ENCODE measurements around the gene KCNQ1OT1.

The KCNQ1OT1 gene

GRCh38 chr11:2590965-2591754, 108.6 kb downstream of the KCNQ1OT1 start:
- DNase-seq: no peak

- DNase-seq: no peak
Observed at GRCh38 chr11:2590131-2590964, 109.4 kb downstream of the KCNQ1OT1 start.

DNA sequence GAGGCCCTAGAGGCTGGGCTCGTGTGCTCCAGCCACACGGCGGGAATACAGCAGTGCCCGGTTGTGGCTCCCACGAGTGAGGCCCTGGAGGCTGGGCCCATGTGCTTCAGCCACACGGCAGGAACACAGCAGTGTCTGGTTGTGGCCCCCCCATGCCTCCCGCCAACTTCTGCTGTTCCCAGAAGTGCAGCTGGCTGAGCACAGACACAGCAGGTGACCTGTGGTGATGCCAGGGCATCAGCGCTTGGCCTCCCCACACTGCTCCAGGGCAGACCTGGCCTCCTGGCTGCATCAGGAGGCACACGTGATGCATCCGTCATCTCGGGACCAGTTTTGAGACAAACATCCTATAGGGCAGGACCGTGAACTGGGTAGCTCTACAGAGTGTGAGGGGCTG, 110.3 kb downstream of the KCNQ1OT1 start:
- no peak for DNase-seq

DNA sequence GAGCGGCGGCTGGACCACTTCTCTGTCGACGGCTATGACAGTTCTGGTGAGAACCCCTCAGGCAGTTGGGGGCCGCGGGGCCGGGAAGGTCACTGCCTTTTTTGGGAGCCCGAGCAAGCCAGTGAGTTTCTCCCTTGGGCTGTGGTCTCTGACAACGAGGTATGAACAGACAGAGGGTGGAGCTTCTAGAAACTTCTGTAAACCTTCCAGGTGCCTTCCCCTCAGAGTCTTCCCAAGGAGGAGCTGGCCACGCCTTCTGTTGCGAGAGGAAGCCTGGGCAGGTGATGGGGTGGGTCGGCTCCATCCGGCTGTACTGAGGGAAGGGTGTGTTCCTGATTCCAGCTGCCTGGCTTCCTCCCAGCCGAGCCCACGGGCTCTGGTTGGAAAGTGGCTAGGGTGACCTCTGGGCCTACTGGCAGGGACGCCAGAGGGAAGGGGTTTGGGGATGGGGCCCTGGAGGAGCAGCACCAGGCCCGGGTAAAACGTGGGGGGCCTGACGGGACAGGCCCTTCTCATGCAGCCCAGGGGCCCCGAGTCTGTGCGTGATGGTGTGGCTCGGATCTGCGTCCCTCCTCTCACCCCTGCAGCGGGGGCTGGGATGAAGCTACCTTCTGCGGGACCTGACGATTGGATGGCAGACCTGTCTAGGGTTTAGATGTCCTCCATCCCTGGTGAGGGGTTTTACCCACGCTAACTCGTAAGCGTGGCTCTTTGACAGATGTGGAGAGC, 110.8 kb downstream of the KCNQ1OT1 start:
- DNase-seq: no peak

- DNase-seq: no peak
Observed at GRCh38 chr11:2587976-2588748, 111.6 kb downstream of the KCNQ1OT1 start.

DNA sequence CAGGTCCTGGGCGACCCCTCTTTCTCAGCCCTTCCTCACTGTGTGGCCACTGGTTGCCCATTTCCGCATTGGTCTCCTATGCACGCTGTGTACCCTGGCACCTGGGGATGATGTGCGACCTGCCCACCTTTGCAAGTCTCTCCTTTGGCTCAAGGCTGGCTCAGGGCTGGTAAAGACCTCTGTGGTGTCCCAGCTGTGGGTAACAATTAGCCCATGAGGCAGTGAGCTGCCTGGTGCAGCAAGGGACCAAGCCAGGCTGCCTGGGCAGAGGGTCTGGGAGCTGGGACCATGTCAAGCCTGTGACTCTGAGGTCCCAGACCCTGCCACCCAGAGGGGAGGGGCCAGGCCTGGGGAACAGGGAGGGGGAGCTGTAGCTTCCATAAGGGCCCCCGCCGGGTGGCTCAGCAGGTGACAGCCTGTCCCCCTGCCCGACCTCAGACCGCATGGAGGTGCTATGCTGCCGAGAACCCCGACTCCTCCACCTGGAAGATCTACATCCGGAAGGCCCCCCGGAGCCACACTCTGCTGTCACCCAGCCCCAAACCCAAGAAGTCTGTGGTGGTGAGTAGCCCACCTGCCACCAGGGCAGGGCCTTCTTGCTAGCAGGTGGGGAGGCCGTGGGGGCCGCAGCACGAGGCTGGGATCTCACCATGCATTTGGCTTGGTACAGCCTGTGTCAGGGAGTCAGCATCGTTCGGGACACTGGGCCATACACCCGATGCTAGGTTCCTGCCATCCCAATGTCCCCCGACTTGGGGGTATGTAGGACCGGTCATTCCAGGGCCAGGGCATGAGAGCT, 112.5 kb downstream of the KCNQ1OT1 start:
- no peak for DNase-seq

DNA sequence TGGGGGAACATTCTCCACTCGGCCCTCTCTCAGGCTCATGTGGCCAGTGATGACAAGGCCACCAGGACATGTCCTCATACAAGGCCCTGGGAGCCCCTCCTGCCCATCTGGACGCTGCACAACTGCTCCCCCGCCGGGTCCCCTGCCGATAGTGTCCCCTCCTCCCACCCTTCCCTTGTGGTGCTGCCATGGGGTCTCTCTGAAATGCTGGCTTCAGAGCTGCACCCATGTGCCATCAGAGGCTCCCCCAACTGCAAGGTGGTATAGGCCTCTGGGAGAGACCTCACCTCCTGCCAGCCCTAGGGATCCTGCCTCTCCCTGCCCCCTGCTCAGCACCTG, 113.0 kb downstream of the KCNQ1OT1 start:
- DNase-seq: no peak

DNA sequence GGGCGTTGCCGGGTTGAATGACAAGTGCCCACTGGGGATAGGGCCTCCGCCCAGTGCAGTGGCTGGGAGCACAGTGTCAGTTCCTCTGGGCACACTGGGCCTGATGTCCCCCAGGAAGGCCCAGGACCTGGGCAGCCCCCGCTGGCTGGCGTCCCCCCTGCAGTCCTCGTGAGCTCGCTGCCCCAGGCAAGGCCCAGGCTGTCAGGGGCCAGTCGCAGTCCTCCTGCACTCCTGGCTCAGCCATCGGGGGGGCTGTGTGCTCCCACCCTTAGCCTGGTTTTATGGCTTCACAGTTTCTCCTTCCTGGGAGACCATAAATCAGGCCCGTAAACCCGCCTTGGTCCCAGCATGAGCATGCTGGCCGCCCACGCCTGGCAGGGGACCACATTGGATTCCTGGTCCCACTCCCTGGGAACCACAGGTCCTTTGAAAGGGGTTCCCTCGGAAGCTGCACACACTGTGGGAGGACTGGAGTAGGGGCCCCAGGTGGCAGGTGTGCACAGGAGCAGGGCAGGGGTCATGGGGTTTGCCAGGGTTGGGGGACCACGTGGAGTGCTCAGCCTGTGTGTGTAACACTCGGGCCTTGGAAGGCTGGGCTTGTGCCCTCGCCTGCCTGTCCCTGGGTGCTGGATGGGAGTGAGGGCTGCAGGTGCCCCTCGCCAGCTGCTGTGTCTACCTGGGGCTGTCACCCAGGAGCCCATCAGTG, 113.6 kb downstream of the KCNQ1OT1 start:
- DNase-seq: no peak

GRCh38 chr11:2585566-2586086, 114.2 kb downstream of the KCNQ1OT1 start:
- DNase-seq: no peak

DNA sequence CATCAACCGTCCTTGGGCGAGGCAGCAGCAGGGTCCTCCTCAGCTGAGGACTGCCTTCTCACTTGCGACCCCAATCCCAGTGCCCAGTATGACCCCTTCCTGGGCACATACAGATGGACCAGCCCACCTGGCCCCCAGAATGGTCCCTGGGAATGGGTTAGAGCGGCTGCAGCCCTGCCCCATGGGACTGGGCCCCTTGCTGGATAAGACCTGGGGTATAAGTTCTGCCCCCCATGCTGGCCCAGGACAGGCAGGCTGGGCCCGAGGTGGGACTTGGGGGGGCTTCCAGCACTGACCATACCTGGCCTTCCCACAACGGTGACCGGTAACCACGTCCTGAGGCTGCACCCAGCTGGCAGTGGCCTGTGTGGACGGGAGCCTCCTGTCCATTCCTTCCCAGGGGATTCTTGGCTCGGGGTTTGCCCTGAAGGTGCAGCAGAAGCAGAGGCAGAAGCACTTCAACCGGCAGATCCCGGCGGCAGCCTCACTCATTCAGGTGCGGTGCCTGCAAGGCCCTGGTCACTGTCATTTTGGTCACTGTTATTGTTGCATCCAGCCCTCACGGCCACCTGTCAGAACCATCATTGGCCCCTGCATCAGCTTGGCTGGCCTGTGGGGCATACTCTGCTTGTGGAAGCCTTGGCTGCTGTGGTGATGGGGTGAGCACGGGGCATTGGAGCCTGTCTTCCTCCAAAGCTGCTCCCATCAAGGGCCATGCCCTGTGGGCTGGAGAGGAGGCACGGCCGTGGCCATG, 114.8 kb downstream of the KCNQ1OT1 start:
- DNase-seq: no peak

GRCh38 chr11:2584434-2584811, 115.4 kb downstream of the KCNQ1OT1 start:
- DNase-seq: no peak

- no peak for DNase-seq
Observed at GRCh38 chr11:2583605-2583958, 116.2 kb downstream of the KCNQ1OT1 start.

GRCh38 chr11:2582946-2583604, 116.7 kb downstream of the KCNQ1OT1 start:
- no peak for DNase-seq

- no peak for DNase-seq
Observed at GRCh38 chr11:2582351-2582945, 117.3 kb downstream of the KCNQ1OT1 start.

DNA sequence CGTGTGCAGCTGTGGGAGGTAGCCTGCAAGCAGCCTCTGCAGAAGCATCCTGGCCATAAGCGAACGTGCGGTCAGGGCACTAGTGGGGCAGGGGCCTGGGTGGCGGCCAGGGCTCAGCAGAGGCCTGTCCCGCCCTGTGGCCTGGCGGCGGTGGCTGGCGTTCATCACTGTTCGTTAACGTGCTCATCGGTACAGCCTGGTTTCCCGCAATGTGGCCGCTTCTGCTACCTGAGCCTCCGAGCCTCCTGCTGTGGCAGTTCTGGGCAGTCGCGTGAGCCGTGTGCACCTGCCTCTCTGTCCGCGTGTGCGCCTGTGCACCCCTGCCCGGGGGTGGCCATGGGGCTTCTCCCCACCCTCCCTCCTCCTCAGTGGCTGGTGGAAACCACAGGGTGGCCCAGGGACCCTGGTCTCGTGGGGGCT, 117.9 kb downstream of the KCNQ1OT1 start:
- DNase-seq: no peak

GRCh38 chr11:2581151-2581930, 118.5 kb downstream of the KCNQ1OT1 start:
- no peak for DNase-seq

DNA sequence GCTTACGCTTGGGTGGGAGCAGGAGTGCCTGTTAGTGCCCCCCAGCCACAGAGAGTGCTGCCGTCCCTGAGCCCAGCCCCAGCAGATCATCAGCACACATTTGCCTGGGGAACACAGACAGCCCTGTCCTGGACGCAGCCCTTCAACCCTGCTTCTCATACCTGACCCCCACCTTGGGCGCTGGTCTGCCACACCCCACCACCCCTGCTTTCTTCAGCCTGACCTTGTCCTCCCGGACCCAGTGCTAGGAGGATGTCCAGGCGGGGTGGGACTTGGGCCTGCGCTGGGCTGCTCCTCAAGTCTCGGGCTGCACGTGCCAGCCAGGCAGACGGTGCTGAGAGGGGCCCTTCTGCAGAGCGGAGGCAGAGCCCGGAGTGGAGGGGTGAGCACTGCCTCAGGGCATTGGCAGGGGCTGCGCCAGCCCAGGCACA, 119.2 kb downstream of the KCNQ1OT1 start:
- no peak for DNase-seq

DNA sequence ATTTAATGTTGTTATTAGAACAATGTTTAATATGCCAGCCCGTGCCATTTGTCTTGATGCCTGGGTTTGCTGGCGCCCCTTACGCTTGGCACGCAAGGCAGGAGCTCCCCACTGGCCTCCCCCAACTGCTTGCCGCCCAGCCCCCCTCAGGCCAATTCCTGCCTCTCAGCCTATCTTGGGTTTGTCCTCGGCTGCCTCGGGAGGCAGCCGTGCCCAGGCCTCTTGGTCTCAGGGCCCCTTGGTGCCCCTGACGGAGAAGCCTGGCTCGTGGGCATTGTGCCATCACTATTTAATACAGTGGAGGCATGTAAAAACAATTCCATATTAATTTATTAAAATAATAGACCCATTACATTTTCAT, 119.8 kb downstream of the KCNQ1OT1 start:
- no peak for DNase-seq
